ENCODE measurements around the gene MRAP.

- no peak for TF ChIP-seq POLR2A (IDR thresholded peaks at IDR 0.05; ENCODE audit: low read length)
- TF ChIP-seq GATA1 (IDR thresholded peaks at IDR 0.05; ENCODE audit: low read depth, low read length), result no peak
These were observed 501 bp upstream of the MRAP start for GRCh38 chr21:32298148-32298559.
